HepG2 (cell line): ENCODE results near the gene URM1. TPM values are rescaled to one million over a fixed set of nuclear protein-coding genes. Genes with fewer than 3 reads are reported as not detected.

Experiments
- MAFG ChIP-seq: sonication (generic); formaldehyde crosslinking; IDR thresholded peaks from 2 replicates; pipeline ENCODE4 v1.5.1; 2020; ENCODE audit warnings: mild to moderate bottlenecking, missing genetic modification reagents
- MYNN ChIP-seq: sonication (generic); formaldehyde crosslinking; IDR thresholded peaks from 2 replicates; pipeline ENCODE4 v1.4.0; 2020; ENCODE audit warnings: mild to moderate bottlenecking, low read depth, missing genetic modification reagents
- PRDM15 ChIP-seq: sonication (generic); formaldehyde crosslinking; IDR thresholded peaks from 2 replicates; pipeline ENCODE4 v1.4.0; 2020; ENCODE audit warnings: missing genetic modification reagents
- RNF219 ChIP-seq: sonication (generic); formaldehyde crosslinking; IDR thresholded peaks from 2 replicates; pipeline ENCODE4 v1.5.0; 2020; ENCODE audit warnings: mild to moderate bottlenecking, missing genetic modification reagents
- SALL2 ChIP-seq: sonication (generic); formaldehyde crosslinking; IDR thresholded peaks from 2 replicates; pipeline ENCODE4 v1.8.1; 2023; ENCODE audit warnings: mild to moderate bottlenecking, missing genetic modification reagents, inconsistent platforms
- SOX13 ChIP-seq, 3 experiments: fragments of 450-650 bp in 1 of 3; sonication (generic) in 1 of 3; formaldehyde crosslinking in 1 of 3; IDR thresholded peaks in 2 of 3; conservative IDR thresholded peaks in 1 of 3; 2 replicates each; pipeline versions ENCODE4 v1.5.0 to v1.6.1; 2016 to 2020; ENCODE audit warnings: antibody characterized with exemption in 1 of 3, mild to moderate bottlenecking in 1 of 3, missing compliant biosample characterization in 1 of 3, missing genetic modification reagents in 1 of 3, moderate library complexity in 1 of 3
- ZFP37 ChIP-seq: sonication (generic); formaldehyde crosslinking; IDR thresholded peaks from 2 replicates; pipeline ENCODE4 v1.4.0; 2020; ENCODE audit warnings: missing genetic modification reagents, borderline replicate concordance
- ZMAT3 ChIP-seq: sonication (generic); formaldehyde crosslinking; conservative IDR thresholded peaks from 2 replicates; pipeline ENCODE4 v1.7.0; 2021; ENCODE audit warnings: missing genetic modification reagents
- ZMYM4 ChIP-seq: sonication (generic); formaldehyde crosslinking; IDR thresholded peaks from 2 replicates; pipeline ENCODE4 v1.8.1; 2023; ENCODE audit warnings: mild to moderate bottlenecking, missing genetic modification reagents
- ZNF17 ChIP-seq: sonication (generic); formaldehyde crosslinking; IDR thresholded peaks from 2 replicates; pipeline ENCODE4 v1.5.0; 2020; ENCODE audit warnings: mild to moderate bottlenecking, missing genetic modification reagents
- ZNF33A ChIP-seq: sonication (generic); formaldehyde crosslinking; IDR thresholded peaks from 2 replicates; pipeline ENCODE4 v1.5.1; 2020; ENCODE audit warnings: missing genetic modification reagents, mild to moderate bottlenecking, moderate library complexity, borderline replicate concordance
- ZNF576 ChIP-seq: sonication (generic); formaldehyde crosslinking; IDR thresholded peaks from 2 replicates; pipeline ENCODE4 v1.4.0; 2020; ENCODE audit warnings: mild to moderate bottlenecking, missing genetic modification reagents
- ZNF616 ChIP-seq: sonication (generic); formaldehyde crosslinking; IDR thresholded peaks from 2 replicates; pipeline ENCODE4 v1.5.0; 2020; ENCODE audit warnings: low read depth, mild to moderate bottlenecking, missing genetic modification reagents
- ZNF816 ChIP-seq: sonication (generic); formaldehyde crosslinking; IDR thresholded peaks from 2 replicates; pipeline ENCODE4 v1.8.0; 2022; ENCODE audit warnings: missing genetic modification reagents, mild to moderate bottlenecking, borderline replicate concordance
- ZSCAN30 ChIP-seq: sonication (generic); formaldehyde crosslinking; IDR thresholded peaks from 2 replicates; pipeline ENCODE4 v1.5.0; 2020; ENCODE audit warnings: mild to moderate bottlenecking, missing genetic modification reagents
- polyA plus RNA-seq, 8 experiments: library from polyadenylated mRNA; depleted of rRNA in 3 of 8; stranded (reverse) in 7 of 8; unstranded in 1 of 8; fragments of >200 nt; fragmentation: Illumina TruSeq in 4 of 8; extraction: Trizol in 4 of 8; gene quantifications; 2 replicates each; pipeline versions ENCODE4 v1.2.1 to v1.2.3, GENCODE V29; 2011 to 2016; ENCODE audit warnings: low read depth in 4 of 8, missing spikeins in 1 of 8, mixed read lengths in 1 of 8; ENCODE audit not compliant: insufficient read depth in 1 of 8
- total RNA-seq, 5 experiments: library from RNA; depleted of rRNA; stranded (reverse); fragments of >200 nt; fragmentation: Illumina TruSeq; extraction: Trizol; gene quantifications; 2 replicates each; pipeline ENCODE4 v1.2.3, GENCODE V29; 2016; ENCODE audit warnings: low read depth in 1 of 5
- TF ChIP-seq, protein P1 (sequence below): sonication (generic); formaldehyde crosslinking; IDR thresholded peaks from 2 replicates; pipeline ENCODE4 v1.4.0; 2020; ENCODE audit warnings: mild to moderate bottlenecking, low read depth, missing genetic modification reagents
- TF ChIP-seq, protein P2 (sequence below): sonication (generic); formaldehyde crosslinking; IDR thresholded peaks from 2 replicates; pipeline ENCODE4 v1.5.0; 2020; ENCODE audit warnings: missing genetic modification reagents

URM1 gene
- total and polyA plus RNA-seq, 2 of the 13 experiments (the other 11 are each of a cell fraction or from before 2014, with no cell fraction given), result 37.1 to 41.3 TPM

DNA sequence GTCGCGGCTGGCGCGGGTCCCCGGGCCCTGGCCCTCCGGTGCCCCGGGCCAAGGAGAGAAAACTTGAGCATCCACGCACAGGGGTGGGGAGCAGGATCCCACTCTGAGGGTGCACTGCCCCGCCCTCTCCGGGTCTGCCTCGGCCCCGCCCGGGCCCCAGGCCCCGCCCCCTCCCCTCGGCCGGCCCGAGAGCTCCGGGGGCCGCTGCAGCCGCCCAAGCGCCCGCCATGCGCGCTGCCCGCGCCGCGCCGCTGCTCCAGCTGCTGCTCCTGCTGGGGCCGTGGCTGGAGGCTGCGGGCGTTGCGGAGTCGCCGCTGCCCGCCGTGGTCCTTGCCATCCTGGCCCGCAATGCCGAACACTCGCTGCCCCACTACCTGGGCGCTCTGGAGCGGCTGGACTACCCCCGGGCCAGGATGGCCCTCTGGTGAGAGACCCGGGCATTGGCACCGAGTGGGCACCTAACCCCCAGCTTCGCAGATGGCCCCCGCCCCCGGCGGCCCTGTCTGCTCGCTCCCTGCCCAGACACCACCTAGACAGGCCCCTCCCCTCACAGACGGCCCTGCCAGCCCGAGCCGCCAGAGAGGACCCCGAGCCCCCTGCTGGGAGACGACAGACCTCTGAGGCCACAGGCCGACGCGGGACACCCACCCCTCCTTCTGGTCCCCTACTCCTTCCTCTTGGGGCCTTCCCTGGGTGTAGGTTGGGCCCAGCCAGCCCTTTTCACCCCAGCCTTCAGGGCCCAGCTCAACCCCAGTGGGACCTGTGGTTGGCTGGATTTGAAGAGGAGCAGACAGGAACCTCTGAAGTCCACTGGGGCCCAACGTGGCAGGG lies 49.7 kb downstream of the URM1 start, which contains the start of gene CERCAM (continued):
- TF ChIP-seq, protein P1, sequence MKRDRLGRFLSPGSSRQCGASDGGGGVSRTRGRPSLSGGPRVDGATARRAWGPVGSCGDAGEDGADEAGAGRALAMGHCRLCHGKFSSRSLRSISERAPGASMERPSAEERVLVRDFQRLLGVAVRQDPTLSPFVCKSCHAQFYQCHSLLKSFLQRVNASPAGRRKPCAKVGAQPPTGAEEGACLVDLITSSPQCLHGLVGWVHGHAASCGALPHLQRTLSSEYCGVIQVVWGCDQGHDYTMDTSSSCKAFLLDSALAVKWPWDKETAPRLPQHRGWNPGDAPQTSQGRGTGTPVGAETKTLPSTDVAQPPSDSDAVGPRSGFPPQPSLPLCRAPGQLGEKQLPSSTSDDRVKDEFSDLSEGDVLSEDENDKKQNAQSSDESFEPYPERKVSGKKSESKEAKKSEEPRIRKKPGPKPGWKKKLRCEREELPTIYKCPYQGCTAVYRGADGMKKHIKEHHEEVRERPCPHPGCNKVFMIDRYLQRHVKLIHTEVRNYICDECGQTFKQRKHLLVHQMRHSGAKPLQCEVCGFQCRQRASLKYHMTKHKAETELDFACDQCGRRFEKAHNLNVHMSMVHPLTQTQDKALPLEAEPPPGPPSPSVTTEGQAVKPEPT, result 0 out of 2 replicates have a peak, but pooled peaks have one; percentile 45
- TF ChIP-seq ZNF576 (0 out of 2 replicates have a peak, but pooled peaks have one; percentile 33), PRDM15 (CRISPR knock-in tag) (no peak), ZNF816 (no peak), MYNN (CRISPR knock-in tag) (no peak), RNF219 (CRISPR knock-in tag) (no peak), ZMAT3 (CRISPR knock-in tag) (peak; percentile 30; the same call in 1 of the 2 replicates), SOX13 (IDR thresholded peaks at IDR 0.05) (no peak), SOX13 (CRISPR knock-in tag; conservative IDR thresholded peaks at IDR 0.05 in 1 of 2, IDR thresholded peaks at IDR 0.05 in 1 of 2) (no peak), ZNF616 (no peak), ZMYM4 (CRISPR knock-in tag) (no peak), SALL2 (CRISPR knock-in tag) (no peak; the same call in 1 of the 2 replicates), ZSCAN30 (CRISPR knock-in tag) (no peak), MAFG (no peak), ZNF33A (CRISPR knock-in tag) (no peak), ZFP37 (CRISPR knock-in tag) (no peak), ZNF17 (CRISPR knock-in tag) (no peak)
- TF ChIP-seq, protein P2, sequence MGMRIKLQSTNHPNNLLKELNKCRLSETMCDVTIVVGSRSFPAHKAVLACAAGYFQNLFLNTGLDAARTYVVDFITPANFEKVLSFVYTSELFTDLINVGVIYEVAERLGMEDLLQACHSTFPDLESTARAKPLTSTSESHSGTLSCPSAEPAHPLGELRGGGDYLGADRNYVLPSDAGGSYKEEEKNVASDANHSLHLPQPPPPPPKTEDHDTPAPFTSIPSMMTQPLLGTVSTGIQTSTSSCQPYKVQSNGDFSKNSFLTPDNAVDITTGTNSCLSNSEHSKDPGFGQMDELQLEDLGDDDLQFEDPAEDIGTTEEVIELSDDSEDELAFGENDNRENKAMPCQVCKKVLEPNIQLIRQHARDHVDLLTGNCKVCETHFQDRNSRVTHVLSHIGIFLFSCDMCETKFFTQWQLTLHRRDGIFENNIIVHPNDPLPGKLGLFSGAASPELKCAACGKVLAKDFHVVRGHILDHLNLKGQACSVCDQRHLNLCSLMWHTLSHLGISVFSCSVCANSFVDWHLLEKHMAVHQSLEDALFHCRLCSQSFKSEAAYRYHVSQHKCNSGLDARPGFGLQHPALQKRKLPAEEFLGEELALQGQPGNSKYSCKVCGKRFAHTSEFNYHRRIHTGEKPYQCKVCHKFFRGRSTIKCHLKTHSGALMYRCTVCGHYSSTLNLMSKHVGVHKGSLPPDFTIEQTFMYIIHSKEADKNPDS (CRISPR knock-in tag), result peak; percentile 36; the same call in 1 of the 2 replicates
